ENCODE data around the gene RNF103.

The RNF103 gene

GRCh38 chr2:86563650-86564061 is 60.0 kb downstream of the RNF103 start (continued):
- TF ChIP-seq ZNF580 (tag by site-specific recombination; IDR thresholded peaks at IDR 0.05) (no peak), ZNF2 (tag by site-specific recombination; IDR thresholded peaks at IDR 0.05) (peak; percentile 22; the same call in 1 of the 2 replicates), ZNF629 (tag by site-specific recombination; IDR thresholded peaks at IDR 0.05) (0 out of 2 replicates have a peak, but pooled peaks have one; percentile 6), ZNF521 (tag by site-specific recombination; IDR thresholded peaks at IDR 0.05) (no peak), OSR2 (tag by site-specific recombination; IDR thresholded peaks at IDR 0.05) (no peak), ZNF701 (tag by site-specific recombination; IDR thresholded peaks at IDR 0.05) (no peak), EGR2 (tag by site-specific recombination; IDR thresholded peaks at IDR 0.05; ENCODE audit: low read depth) (no peak), ZNF837 (tag by site-specific recombination; IDR thresholded peaks at IDR 0.05) (no peak), ZNF747 (tag by site-specific recombination; IDR thresholded peaks at IDR 0.05) (no peak), ZNF184 (tag by site-specific recombination; IDR thresholded peaks at IDR 0.05) (no peak), YY1 (tag by site-specific recombination; IDR thresholded peaks at IDR 0.05) (no peak), ZFP41 (tag by site-specific recombination; IDR thresholded peaks at IDR 0.05; ENCODE audit: borderline replicate concordance) (no peak), ZNF24 (tag by site-specific recombination; IDR thresholded peaks at IDR 0.05) (peak; percentile 14; the same call in 1 of the 2 replicates), ZSCAN23 (tag by site-specific recombination; IDR thresholded peaks at IDR 0.05) (no peak), ZFP37 (tag by site-specific recombination; IDR thresholded peaks at IDR 0.05) (no peak), KLF10 (tag by site-specific recombination; IDR thresholded peaks at IDR 0.05) (no peak), ZNF274 (IDR thresholded peaks at IDR 0.05; ENCODE audit: low read length) (no peak), ZNF274 (tag by site-specific recombination; IDR thresholded peaks at IDR 0.05; ENCODE audit: borderline replicate concordance) (no peak), ZNF645 (tag by site-specific recombination; IDR thresholded peaks at IDR 0.05) (no peak), ZNF341 (tag by site-specific recombination; IDR thresholded peaks at IDR 0.05; ENCODE audit: low read depth) (no peak), ZNF211 (tag by site-specific recombination; IDR thresholded peaks at IDR 0.05; ENCODE audit: low read depth) (no peak), PRDM4 (tag by site-specific recombination; IDR thresholded peaks at IDR 0.05) (no peak), PRDM2 (tag by site-specific recombination; IDR thresholded peaks at IDR 0.05; ENCODE audit: borderline replicate concordance) (no peak), ZSCAN5A (tag by site-specific recombination; IDR thresholded peaks at IDR 0.05) (no peak), ZNF548 (tag by site-specific recombination; IDR thresholded peaks at IDR 0.05) (no peak), ZNF660 (tag by site-specific recombination; IDR thresholded peaks at IDR 0.05) (no peak), GLIS2 (tag by site-specific recombination; IDR thresholded peaks at IDR 0.05) (no peak), ZNF174 (tag by site-specific recombination; IDR thresholded peaks at IDR 0.05) (no peak), ZNF37A (tag by site-specific recombination; IDR thresholded peaks at IDR 0.05) (no peak), ZNF335 (tag by site-specific recombination; conservative IDR thresholded peaks at IDR 0.05) (no peak)

Measured in HEK293 (cell line).